CD4-positive, CD25-positive, alpha-beta regulatory T cell (primary cell): ENCODE measurements around the gene CCDC184. TPM values are rescaled to one million over a fixed set of nuclear protein-coding genes. Genes with fewer than 3 reads are reported as not detected.
"Not testable (repeated sequence)": the region's sequence is repeated elsewhere in the genome, so short reads cannot be mapped to it uniquely, and the experiment has no call there.

Source experiments
- ATAC-seq, 2 donors: fragments of 150-1000 bp; cut with Tn5 transposase; one replicate each; pipeline ENCODE4 v1.10.0; 2021; ENCODE audit warnings: low read depth in 2 of 2, moderate number of reproducible peaks in 2 of 2, moderate library complexity in 1 of 2
- DNase-seq, 3 donors: peaks; one replicate each; pipeline versions ENCODE4 v3.0.0 to v3.0.0-alpha.2; 2012 to 2022; ENCODE audit warnings: mixed read lengths in 1 of 3
- H3K27ac ChIP-seq: one replicate; pipeline ENCODE4 v1.7.0; 2013; ENCODE audit warnings: mild to moderate bottlenecking, low read length; ENCODE audit not compliant: insufficient read depth, poor library complexity, severe bottlenecking
- H3K27me3 ChIP-seq: one replicate; pipeline ENCODE4 v1.7.0; 2013; ENCODE audit warnings: low read length; ENCODE audit not compliant: control insufficient read depth, insufficient read depth
- H3K36me3 ChIP-seq: one replicate; pipeline ENCODE4 v1.7.0; 2013; ENCODE audit warnings: mild to moderate bottlenecking, low read length, moderate library complexity; ENCODE audit not compliant: control insufficient read depth, insufficient read depth
- H3K4me1 ChIP-seq: 2 replicates; pipeline ENCODE4 v1.7.0; 2013; ENCODE audit warnings: mild to moderate bottlenecking, low read length; ENCODE audit not compliant: insufficient read depth, control insufficient read depth, poor library complexity, severe bottlenecking
- H3K4me3 ChIP-seq: one replicate; pipeline ENCODE4 v1.7.0; 2013; ENCODE audit warnings: low read depth, mild to moderate bottlenecking, low read length, moderate library complexity
- H3K9me3 ChIP-seq, 2 experiments: 1 replicate in 1 of 2; 2 replicates in 1 of 2; pipeline ENCODE4 v1.7.0; 2013; ENCODE audit warnings: low read length in 2 of 2, mild to moderate bottlenecking in 1 of 2, moderate library complexity in 1 of 2; ENCODE audit not compliant: control insufficient read depth in 2 of 2
- H3K27ac Mint-ChIP-seq, 3 donors: one replicate each; pipeline ENCODE4 v1.8.0; 2020 to 2022; ENCODE audit warnings: mild to moderate bottlenecking in 3 of 3, mixed read lengths in 3 of 3, moderate library complexity in 2 of 3
- H3K27me3 Mint-ChIP-seq: one replicate; pipeline ENCODE4 v1.8.0; 2022; ENCODE audit warnings: mild to moderate bottlenecking, mixed read lengths
- H3K36me3 Mint-ChIP-seq: one replicate; pipeline ENCODE4 v1.8.0; 2020; ENCODE audit warnings: mixed read lengths
- H3K4me1 Mint-ChIP-seq, 4 donors: one replicate each; pipeline ENCODE4 v1.8.0; 2020 to 2022; ENCODE audit warnings: mixed read lengths in 4 of 4, mild to moderate bottlenecking in 1 of 4
- H3K4me3 Mint-ChIP-seq, 4 donors: one replicate each; pipeline ENCODE4 v1.8.0; 2020 to 2022; ENCODE audit warnings: mild to moderate bottlenecking in 4 of 4, mixed read lengths in 4 of 4, moderate library complexity in 3 of 4
- H3K9me3 Mint-ChIP-seq, 7 donors: one replicate each; pipeline ENCODE4 v1.8.0; 2020 to 2022; ENCODE audit warnings: mixed read lengths in 7 of 7, mild to moderate bottlenecking in 3 of 7, moderate library complexity in 2 of 7
- polyA plus RNA-seq, 4 donors: library from polyadenylated mRNA; unstranded; fragments of 300-500 nt; fragmentation: Illumina TruSeq; gene quantifications; one replicate each; pipeline ENCODE4 v1.2.3, GENCODE V29; 2021
- total RNA-seq: library from RNA; stranded (reverse); gene quantifications from one replicate; pipeline ENCODE4 v1.2.3, GENCODE V29; 2022

Gene CCDC184
- total and polyA plus RNA-seq, 5 donors from 2014 or later, result 0.15 to 1.6 (median 0.18) TPM

- no peak overlapping the region for H3K4me3 ChIP-seq
- no peak overlapping the region for H3K27ac ChIP-seq
- Mint-ChIP-seq H3K9me3 (peaks cover 0 to 9% (median 1%) of the 10 kb centered on the region in 7 donors), H3K36me3 (no peaks in the 10 kb centered on the region), H3K4me1 (peaks cover 0 to 4% (median 0%) of the 10 kb centered on the region in 4 donors), H3K27me3 (peaks cover 30% of the 10 kb centered on the region), H3K4me3 (no peak overlapping the region), H3K27ac (no peak overlapping the region)
- ATAC-seq (no peak), DNase-seq (no peak)
- H3K36me3 ChIP-seq, result no peaks in the 10 kb centered on the region
- H3K4me1 ChIP-seq, result no peaks in the 10 kb centered on the region
- H3K9me3 ChIP-seq, result no peaks in the 10 kb centered on the region
- H3K27me3 ChIP-seq, result peaks cover 26% of the 10 kb centered on the region
Observed at GRCh38 chr12:48216785-48217184, 33.3 kb downstream of the CCDC184 start.

- no peaks in the 10 kb centered on the region for H3K4me1 Mint-ChIP-seq
- H3K4me3 ChIP-seq, result no peak overlapping the region
Observed at GRCh38 chr12:48219631-48220030, 36.2 kb downstream of the CCDC184 start.

GRCh38 chr12:48220701-48221100 lies 37.3 kb downstream of the CCDC184 start:
- Histone ChIP-seq H3K9me3 (no peaks in the 10 kb centered on the region), H3K4me3 (no peak overlapping the region), H3K4me1 (no peaks in the 10 kb centered on the region), H3K27ac (no peak overlapping the region), H3K27me3 (peaks cover 33% of the 10 kb centered on the region), H3K36me3 (no peaks in the 10 kb centered on the region)
- DNase-seq (no peak), ATAC-seq (no peak)
- no peaks in the 10 kb centered on the region for H3K4me1 Mint-ChIP-seq
- H3K27ac Mint-ChIP-seq, result no peak overlapping the region
- H3K9me3 Mint-ChIP-seq, result peaks cover 0 to 3% (median 0%) of the 10 kb centered on the region in 7 donors
- peaks cover 32% of the 10 kb centered on the region for H3K27me3 Mint-ChIP-seq
- H3K36me3 Mint-ChIP-seq, result no peaks in the 10 kb centered on the region
- H3K4me3 Mint-ChIP-seq, result no peak overlapping the region

More at GRCh38 chr12:48219631-48220030, 36.2 kb downstream of the CCDC184 start:
- peak overlapping the region in 1 of 4 donors; percentile 40 for H3K4me3 Mint-ChIP-seq
- no peak overlapping the region for H3K27ac Mint-ChIP-seq
- DNase-seq (no peak), ATAC-seq (no peak)
- no peaks in the 10 kb centered on the region for H3K9me3 ChIP-seq
- H3K27ac ChIP-seq, result no peak overlapping the region
- no peaks in the 10 kb centered on the region for H3K36me3 ChIP-seq
- peaks cover 29% of the 10 kb centered on the region for H3K27me3 Mint-ChIP-seq
- no peaks in the 10 kb centered on the region for H3K4me1 ChIP-seq
- H3K9me3 Mint-ChIP-seq, result peaks cover 0 to 2% (median 0%) of the 10 kb centered on the region in 7 donors
- no peaks in the 10 kb centered on the region for H3K36me3 Mint-ChIP-seq
- peaks cover 27% of the 10 kb centered on the region for H3K27me3 ChIP-seq

- Histone ChIP-seq H3K4me3 (no peak overlapping the region), H3K9me3 (no peaks in the 10 kb centered on the region), H3K27me3 (peaks cover 29% of the 10 kb centered on the region), H3K27ac (no peak overlapping the region), H3K36me3 (no peaks in the 10 kb centered on the region), H3K4me1 (no peaks in the 10 kb centered on the region)
- Mint-ChIP-seq H3K36me3 (no peaks in the 10 kb centered on the region), H3K4me3 (no peak overlapping the region), H3K9me3 (peaks cover 0 to 3% (median under 1%) of the 10 kb centered on the region in 7 donors), H3K27me3 (peaks cover 36% of the 10 kb centered on the region), H3K4me1 (no peaks in the 10 kb centered on the region), H3K27ac (no peak overlapping the region)
- no peak for ATAC-seq
- no peak for DNase-seq
Observed at GRCh38 chr12:48221645-48222044, 38.2 kb downstream of the CCDC184 start.

GRCh38 chr12:48224533-48224932 lies 41.1 kb downstream of the CCDC184 start:
- not testable (repeated sequence) for H3K27ac Mint-ChIP-seq, H3K9me3 ChIP-seq, H3K4me1 Mint-ChIP-seq, H3K36me3 Mint-ChIP-seq, H3K36me3 ChIP-seq, ATAC-seq, DNase-seq, H3K4me3 Mint-ChIP-seq, H3K4me1 ChIP-seq, H3K4me3 ChIP-seq, H3K27ac ChIP-seq
- H3K9me3 Mint-ChIP-seq, result peaks cover 0 to 20% (median 5%) of the 10 kb centered on the region in 7 donors
- peaks cover 22% of the 10 kb centered on the region for H3K27me3 ChIP-seq
- H3K27me3 Mint-ChIP-seq, result peaks cover 37% of the 10 kb centered on the region

GRCh38 chr12:48231169-48231958 lies 47.9 kb downstream of the CCDC184 start:
- H3K27ac Mint-ChIP-seq, H3K27ac ChIP-seq, H3K4me1 ChIP-seq, H3K36me3 Mint-ChIP-seq, ATAC-seq, H3K4me1 Mint-ChIP-seq, H3K9me3 ChIP-seq, H3K4me3 ChIP-seq, H3K4me3 Mint-ChIP-seq, DNase-seq, H3K36me3 ChIP-seq: not testable (repeated sequence)
- H3K27me3 ChIP-seq, result peaks cover 17% of the 10 kb centered on the region
- Mint-ChIP-seq H3K9me3 (peaks cover 4 to 28% (median 6%) of the 10 kb centered on the region in 7 donors), H3K27me3 (peaks cover 40% of the 10 kb centered on the region)

Other genes with a start within 250 kb of the CCDC184 start
- 26.4 TPM for gene TMEM106C, start 220.0 kb upstream of the CCDC184 start, total RNA-seq
- 10 to 100 TPM; 54.1 to 74.8 (median 68.8) TPM for gene TMEM106C, start 220.0 kb upstream of the CCDC184 start, polyA plus RNA-seq
- not detected for gene COL2A1, start 179.2 kb upstream of the CCDC184 start, total RNA-seq
- gene COL2A1, start 179.2 kb upstream of the CCDC184 start, polyA plus RNA-seq, result not detected
- gene SENP1, start 77.6 kb upstream of the CCDC184 start, total RNA-seq, result 25.1 TPM
- 10 to 100 TPM; 10.7 to 14.6 (median 12.0) TPM for gene SENP1, start 77.6 kb upstream of the CCDC184 start, polyA plus RNA-seq
- gene PFKM, start 64.3 kb upstream of the CCDC184 start, total RNA-seq, result 13.6 TPM
- gene PFKM, start 64.3 kb upstream of the CCDC184 start, polyA plus RNA-seq, result 1 to 10 TPM; 4.6 to 6.4 (median 5.4) TPM
- gene ASB8, start 26.1 kb upstream of the CCDC184 start, total RNA-seq, result 46.6 TPM
- 100 to 1,000 TPM in 1 of 4 donors, 10 to 100 TPM in 3; 73.2 to 121 (median 90.0) TPM for gene ASB8, start 26.1 kb upstream of the CCDC184 start, polyA plus RNA-seq
- not detected for gene OR10AD1, start 19.6 kb downstream of the CCDC184 start, total RNA-seq
- under 1 TPM in 1 of 4 donors, not detected in 3; 0.22 TPM for gene OR10AD1, start 19.6 kb downstream of the CCDC184 start, polyA plus RNA-seq
- 20.4 TPM for gene ZNF641, start 167.3 kb downstream of the CCDC184 start, total RNA-seq
- 10 to 100 TPM in 1 of 4 donors, 1 to 10 TPM in 3; 9.2 to 14.3 (median 9.6) TPM for gene ZNF641, start 167.3 kb downstream of the CCDC184 start, polyA plus RNA-seq